Brain microvascular endothelial cell (primary cell): ENCODE results near the gene AAMP.

Experiments used
- DNase-seq: peaks from one replicate; pipeline ENCODE4 v3.0.0-alpha.2; 2020
- H3K27ac ChIP-seq: fragments of 250-450 bp; sonication (Bioruptor Pico); 2 replicates; pipeline ENCODE4 v1.5.1; 2020; ENCODE audit warnings: mild to moderate bottlenecking, moderate library complexity
- H3K27me3 ChIP-seq: fragments of 250-450 bp; sonication (Bioruptor Pico); replicated peaks from 2 replicates; pipeline ENCODE4 v1.5.1; 2020; ENCODE audit warnings: mild to moderate bottlenecking
- H3K36me3 ChIP-seq: fragments of 250-450 bp; sonication (Bioruptor Pico); replicated peaks from 2 replicates; pipeline ENCODE4 v1.5.1; 2020; ENCODE audit warnings: mild to moderate bottlenecking
- H3K4me3 ChIP-seq: 2 replicates; pipeline ENCODE4 v1.5.1; 2011; ENCODE audit warnings: low read depth, mild to moderate bottlenecking, control low read depth, low read length, moderate library complexity
- in situ Hi-C: cut with HindIII; loops from 2 replicates; pipeline ENCODE4 v1.10.0; 2017; ENCODE audit warnings: low sequenced_read_pairs, low pct_ligation_motif_present
- TF ChIP-seq, protein P1 (sequence below): IDR thresholded peaks from 2 replicates; pipeline ENCODE4 v1.5.1; 2011; ENCODE audit warnings: low read depth, mild to moderate bottlenecking, moderate library complexity, low read length, control low read depth, inconsistent platforms; ENCODE audit errors: missing control alignments

Gene AAMP

DNA sequence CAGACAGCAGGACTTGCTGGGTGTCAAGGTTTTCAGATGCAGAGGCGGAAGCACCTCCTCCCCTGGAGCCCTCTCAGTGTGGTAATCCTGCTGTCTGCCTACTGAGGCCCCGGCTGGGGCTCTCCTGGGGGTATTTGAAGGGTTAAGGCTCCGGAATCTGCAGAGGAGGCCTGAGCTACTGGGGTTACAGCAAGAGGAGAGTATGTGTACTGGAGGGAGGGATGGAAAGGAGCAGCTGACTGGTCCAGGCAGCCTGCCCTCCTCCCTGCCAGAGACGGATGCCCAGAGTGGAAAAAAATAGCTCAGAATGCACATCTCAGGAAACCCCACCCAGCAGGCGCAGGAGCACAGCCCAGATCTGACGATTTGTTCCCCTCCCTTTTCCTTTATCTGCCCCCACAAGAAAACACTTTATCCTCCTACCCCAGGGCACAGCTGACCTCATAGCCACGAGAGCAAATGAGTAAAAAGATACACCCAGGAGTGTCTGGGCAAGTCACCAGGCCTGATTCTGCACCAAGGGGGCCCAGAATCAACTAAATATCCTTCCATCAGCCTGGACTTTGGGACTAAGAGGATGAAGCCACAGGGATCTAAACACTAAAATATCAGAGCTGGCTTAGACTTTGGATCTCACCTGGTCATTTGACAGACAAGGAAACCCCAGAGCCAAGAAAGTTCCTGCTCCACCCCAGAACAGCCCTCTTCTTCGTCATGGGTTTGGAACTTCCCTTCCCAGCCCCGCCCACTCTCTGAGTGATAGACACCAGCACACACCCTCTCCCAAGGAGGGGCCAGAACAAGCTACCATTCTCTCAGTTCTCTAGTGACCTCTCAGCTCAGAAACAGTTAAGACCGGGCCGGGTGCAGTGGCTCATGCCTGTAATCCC lies 16.9 kb upstream of the AAMP start:
- Histone ChIP-seq H3K36me3 (no peaks in the 10 kb centered on the region), H3K4me3 (peak overlapping the region; percentile 46), H3K27ac (peak overlapping the region; percentile 99), H3K27me3 (no peaks in the 10 kb centered on the region)
- TF ChIP-seq, protein P1, sequence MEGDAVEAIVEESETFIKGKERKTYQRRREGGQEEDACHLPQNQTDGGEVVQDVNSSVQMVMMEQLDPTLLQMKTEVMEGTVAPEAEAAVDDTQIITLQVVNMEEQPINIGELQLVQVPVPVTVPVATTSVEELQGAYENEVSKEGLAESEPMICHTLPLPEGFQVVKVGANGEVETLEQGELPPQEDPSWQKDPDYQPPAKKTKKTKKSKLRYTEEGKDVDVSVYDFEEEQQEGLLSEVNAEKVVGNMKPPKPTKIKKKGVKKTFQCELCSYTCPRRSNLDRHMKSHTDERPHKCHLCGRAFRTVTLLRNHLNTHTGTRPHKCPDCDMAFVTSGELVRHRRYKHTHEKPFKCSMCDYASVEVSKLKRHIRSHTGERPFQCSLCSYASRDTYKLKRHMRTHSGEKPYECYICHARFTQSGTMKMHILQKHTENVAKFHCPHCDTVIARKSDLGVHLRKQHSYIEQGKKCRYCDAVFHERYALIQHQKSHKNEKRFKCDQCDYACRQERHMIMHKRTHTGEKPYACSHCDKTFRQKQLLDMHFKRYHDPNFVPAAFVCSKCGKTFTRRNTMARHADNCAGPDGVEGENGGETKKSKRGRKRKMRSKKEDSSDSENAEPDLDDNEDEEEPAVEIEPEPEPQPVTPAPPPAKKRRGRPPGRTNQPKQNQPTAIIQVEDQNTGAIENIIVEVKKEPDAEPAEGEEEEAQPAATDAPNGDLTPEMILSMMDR = no peak
- in situ Hi-C loops = no loop called here
- peak; percentile 96 for DNase-seq

DNA sequence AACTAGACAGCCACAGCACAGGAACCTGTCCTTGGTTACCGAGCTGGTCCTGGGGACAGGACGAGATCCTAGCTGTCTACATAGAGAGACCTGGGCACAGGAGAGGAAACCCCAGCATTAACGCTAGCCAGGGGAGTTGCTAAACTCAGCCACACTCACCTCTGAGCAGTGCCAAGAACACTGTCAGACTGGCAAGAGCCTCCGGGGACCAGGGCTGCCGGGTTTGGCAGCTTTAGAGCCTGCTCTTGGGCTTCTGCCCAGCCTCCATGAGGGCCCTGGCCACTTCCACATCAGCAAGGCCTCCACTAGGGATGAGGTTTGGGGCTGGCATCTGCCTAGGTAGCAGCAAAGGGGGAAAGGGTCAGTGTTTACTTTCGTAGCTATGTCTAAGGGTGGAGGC lies 15.7 kb upstream of the AAMP start:
- Histone ChIP-seq H3K27ac (peak overlapping the region; percentile 99), H3K27me3 (no peaks in the 10 kb centered on the region), H3K36me3 (peaks cover 7% of the 10 kb centered on the region), H3K4me3 (no peak overlapping the region)
- in situ Hi-C loops = no loop called here
- TF ChIP-seq, protein P1 = no peak
- DNase-seq = no peak

DNA sequence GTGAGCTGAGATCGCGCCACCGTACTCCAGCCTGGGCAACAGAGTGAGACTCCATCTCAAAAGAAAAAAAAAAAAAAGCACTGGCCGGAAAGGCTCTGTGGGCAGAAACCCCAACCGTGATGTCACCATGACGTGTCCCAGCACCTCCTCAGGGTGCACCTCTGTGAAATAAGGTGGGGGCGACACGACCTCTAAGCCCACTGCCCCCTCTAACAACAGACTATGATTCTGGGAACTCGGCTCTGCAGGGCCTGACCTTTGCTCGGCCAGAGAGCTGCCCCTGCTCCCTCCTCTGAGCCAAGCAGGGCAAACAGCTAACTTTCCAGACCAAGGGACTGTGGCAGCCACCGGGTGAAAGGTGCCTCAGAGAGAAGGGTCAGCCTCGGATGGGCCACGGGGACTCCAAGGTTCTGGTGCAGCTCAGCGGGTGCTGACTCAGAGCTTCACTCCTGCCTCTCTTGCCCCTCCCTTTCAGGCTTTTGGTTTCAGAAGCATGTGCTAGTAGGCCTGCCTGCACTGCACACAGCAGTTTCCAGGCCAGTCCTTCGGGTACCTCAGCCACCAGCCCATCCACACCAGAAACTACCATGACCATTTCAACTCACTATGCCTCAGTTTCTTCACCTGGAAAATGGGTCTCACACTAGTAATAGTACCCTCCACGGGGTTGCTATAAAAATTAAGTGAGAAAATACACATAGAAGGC lies 14.3 kb upstream of the AAMP start:
- in situ Hi-C loops = no loop called here
- Histone ChIP-seq H3K27ac (peak overlapping the region; percentile 55), H3K4me3 (peak overlapping the region; percentile 17), H3K36me3 (peaks cover 18% of the 10 kb centered on the region), H3K27me3 (no peaks in the 10 kb centered on the region)
- TF ChIP-seq, protein P1 = no peak
- peak; percentile 83 for DNase-seq

DNA sequence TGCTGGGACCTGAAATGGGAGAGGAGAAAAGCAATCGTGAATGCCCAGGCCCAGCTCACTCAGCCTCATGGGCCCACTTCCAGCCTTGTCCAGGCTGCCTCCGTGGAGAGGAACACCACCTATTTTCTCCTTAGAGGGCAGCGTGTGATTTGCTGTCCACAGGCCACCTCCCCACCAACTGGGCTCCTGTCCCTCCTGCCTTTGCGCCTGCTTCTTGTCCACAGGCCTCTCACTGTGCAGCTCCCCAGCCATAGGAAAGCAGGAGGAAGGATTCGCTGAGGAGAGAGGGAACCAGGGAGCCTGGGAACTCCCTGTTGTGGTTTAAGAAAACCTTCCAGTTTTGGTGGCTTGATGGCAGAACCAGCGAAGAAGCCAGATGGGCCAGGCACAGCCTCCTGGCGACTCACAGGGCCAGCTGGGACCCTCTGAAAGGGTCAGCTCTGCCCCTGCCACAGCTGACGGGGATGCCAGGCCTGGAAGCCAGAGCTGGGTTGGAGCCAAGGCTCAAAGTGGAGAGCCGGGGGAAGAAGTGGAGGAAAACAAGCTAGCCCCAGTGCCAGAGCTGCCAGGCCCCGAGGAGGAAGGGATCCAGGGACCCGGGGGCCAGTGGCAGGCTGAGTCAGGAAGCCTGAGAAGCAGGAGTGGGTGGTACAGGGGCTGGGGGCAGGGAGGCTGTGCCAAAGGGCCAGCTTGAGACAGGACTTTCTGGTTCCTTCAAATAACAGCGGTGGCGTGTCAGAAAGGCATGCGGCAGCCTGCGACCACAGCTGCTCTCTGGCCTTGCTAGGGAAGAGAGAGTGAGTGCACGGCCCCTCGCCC lies 12.4 kb upstream of the AAMP start:
- Histone ChIP-seq H3K27me3 (no peaks in the 10 kb centered on the region), H3K4me3 (no peak overlapping the region), H3K27ac (peak overlapping the region; percentile 37), H3K36me3 (peaks cover 33% of the 10 kb centered on the region)
- in situ Hi-C loops = no loop called here
- peak; percentile 36 for DNase-seq
- TF ChIP-seq, protein P1 = no peak

DNA sequence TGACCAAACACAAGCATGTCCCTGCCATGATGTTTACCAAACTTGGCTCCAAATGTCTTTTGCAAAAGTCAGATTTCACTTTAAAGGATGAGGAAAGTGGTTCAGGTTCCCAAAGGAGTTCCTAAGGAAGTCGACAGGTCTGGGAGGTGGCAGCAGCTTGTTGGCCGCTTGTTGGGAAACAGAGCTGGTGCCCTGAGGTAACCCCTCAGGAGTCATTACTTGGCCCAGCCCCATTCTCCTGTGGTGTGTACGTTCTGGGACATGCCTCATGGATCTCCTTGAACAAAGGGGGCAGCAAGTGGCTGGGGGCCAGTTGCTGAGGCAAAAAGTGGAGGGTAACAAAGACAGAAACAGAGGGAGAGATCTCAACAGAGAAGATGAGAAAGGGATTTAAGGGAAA lies 11.5 kb upstream of the AAMP start:
- DNase-seq = no peak
- Histone ChIP-seq H3K36me3 (peaks cover 42% of the 10 kb centered on the region), H3K4me3 (no peak overlapping the region), H3K27ac (no peak overlapping the region), H3K27me3 (no peaks in the 10 kb centered on the region)
- in situ Hi-C loops = no loop called here
- TF ChIP-seq, protein P1 = no peak
